ENCODE results near the gene TSHZ2.

GRCh38 chr20:53312957-53313356 lies 340.8 kb downstream of the TSHZ2 start:
- TF ChIP-seq ZNF121 (CRISPR knock-in tag; IDR thresholded peaks at IDR 0.05) (no peak), TP53 (CRISPR knock-in tag; IDR thresholded peaks at IDR 0.05) (no peak), CREB1 (CRISPR knock-in tag; IDR thresholded peaks at IDR 0.05) (no peak)

Measured in WTC11 (cell line).